HEK293 (cell line): ENCODE data around the gene TACR2.

ENCODE experiments used
- KLF16 ChIP-seq: fragments of 450-650 bp; formaldehyde crosslinking; IDR thresholded peaks from 2 replicates; pipeline ENCODE4 v1.5.1; 2017; ENCODE audit warnings: missing biosample characterization, missing genetic modification characterization
- KLF9 ChIP-seq: fragments of 450-650 bp; formaldehyde crosslinking; IDR thresholded peaks from 2 replicates; pipeline ENCODE4 v1.5.1; 2016; ENCODE audit warnings: missing biosample characterization, missing genetic modification characterization, low read depth
- ZNF174 ChIP-seq: fragments of 450-650 bp; formaldehyde crosslinking; IDR thresholded peaks from 2 replicates; pipeline ENCODE4 v1.5.0; 2017; ENCODE audit warnings: missing biosample characterization, mild to moderate bottlenecking, missing genetic modification characterization
- ZNF510 ChIP-seq: fragments of 450-650 bp; formaldehyde crosslinking; IDR thresholded peaks from 2 replicates; pipeline ENCODE4 v1.5.1; 2018; ENCODE audit warnings: mild to moderate bottlenecking, missing genetic modification characterization, missing biosample characterization; ENCODE audit not compliant: insufficient replicate concordance
- TF ChIP-seq, protein P1 (sequence below): fragments of 450-650 bp; formaldehyde crosslinking; IDR thresholded peaks from 2 replicates; pipeline ENCODE4 v1.5.1; 2016; ENCODE audit warnings: missing biosample characterization, missing genetic modification characterization
- TF ChIP-seq, protein P2 (sequence below): fragments of 450-650 bp; formaldehyde crosslinking; IDR thresholded peaks from 2 replicates; pipeline ENCODE4 v1.5.1; 2016; ENCODE audit warnings: missing biosample characterization, missing genetic modification characterization

DNA sequence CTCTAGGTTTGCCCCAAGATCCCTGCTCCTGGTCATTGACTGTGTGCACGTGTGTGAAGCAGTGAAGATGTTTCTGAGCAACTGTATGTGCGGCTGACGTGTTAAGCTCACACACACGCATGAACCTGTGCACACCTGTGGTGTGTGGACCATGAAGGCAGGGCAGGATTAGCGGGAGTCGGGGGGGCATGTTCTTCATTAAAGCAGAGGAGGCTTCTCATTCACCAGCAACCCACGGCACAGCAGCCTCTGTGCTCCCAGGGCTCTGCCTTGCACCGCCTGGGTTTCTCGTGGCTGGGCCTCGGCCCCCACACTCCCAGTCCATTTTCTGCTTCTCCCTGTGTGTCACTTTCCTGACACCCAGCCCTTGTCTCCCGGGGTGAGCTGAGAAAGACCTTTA lies 824 bp upstream of the TACR2 start:
- TF ChIP-seq, protein P1, sequence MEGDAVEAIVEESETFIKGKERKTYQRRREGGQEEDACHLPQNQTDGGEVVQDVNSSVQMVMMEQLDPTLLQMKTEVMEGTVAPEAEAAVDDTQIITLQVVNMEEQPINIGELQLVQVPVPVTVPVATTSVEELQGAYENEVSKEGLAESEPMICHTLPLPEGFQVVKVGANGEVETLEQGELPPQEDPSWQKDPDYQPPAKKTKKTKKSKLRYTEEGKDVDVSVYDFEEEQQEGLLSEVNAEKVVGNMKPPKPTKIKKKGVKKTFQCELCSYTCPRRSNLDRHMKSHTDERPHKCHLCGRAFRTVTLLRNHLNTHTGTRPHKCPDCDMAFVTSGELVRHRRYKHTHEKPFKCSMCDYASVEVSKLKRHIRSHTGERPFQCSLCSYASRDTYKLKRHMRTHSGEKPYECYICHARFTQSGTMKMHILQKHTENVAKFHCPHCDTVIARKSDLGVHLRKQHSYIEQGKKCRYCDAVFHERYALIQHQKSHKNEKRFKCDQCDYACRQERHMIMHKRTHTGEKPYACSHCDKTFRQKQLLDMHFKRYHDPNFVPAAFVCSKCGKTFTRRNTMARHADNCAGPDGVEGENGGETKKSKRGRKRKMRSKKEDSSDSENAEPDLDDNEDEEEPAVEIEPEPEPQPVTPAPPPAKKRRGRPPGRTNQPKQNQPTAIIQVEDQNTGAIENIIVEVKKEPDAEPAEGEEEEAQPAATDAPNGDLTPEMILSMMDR (tag by site-specific recombination): no peak
- TF ChIP-seq KLF16 (tag by site-specific recombination) (no peak), KLF9 (tag by site-specific recombination) (no peak), ZNF510 (tag by site-specific recombination) (no peak), ZNF174 (tag by site-specific recombination) (no peak)
- TF ChIP-seq, protein P2, sequence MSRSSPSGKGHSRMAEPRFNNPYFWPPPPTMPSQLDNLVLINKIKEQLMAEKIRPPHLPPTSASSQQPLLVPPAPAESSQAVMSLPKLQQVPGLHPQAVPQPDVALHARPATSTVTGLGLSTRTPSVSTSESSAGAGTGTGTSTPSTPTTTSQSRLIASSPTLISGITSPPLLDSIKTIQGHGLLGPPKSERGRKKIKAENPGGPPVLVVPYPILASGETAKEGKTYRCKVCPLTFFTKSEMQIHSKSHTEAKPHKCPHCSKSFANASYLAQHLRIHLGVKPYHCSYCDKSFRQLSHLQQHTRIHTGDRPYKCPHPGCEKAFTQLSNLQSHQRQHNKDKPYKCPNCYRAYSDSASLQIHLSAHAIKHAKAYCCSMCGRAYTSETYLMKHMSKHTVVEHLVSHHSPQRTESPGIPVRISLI (tag by site-specific recombination): no peak
